Measurements from ENCODE around the gene KCND1.

GRCh38 chrX:48969471-48969870, 2.2 kb downstream of the KCND1 start:
- TF ChIP-seq CTCF (IDR thresholded peaks at IDR 0.05; ENCODE audit: insufficient read depth, low read depth, low read length) (no peak), EZH2 (IDR thresholded peaks at IDR 0.05; ENCODE audit: insufficient read depth, low read length) (no peak)
